ENCODE data around the gene CPA3.

- TF ChIP-seq POLR2A (IDR thresholded peaks at IDR 0.05) (no peak), POLR2AphosphoS5 (IDR thresholded peaks at IDR 0.05) (no peak)
Measured at GRCh38 chr3:148906667-148907066, 41.6 kb downstream of the CPA3 start.

Data from gastroesophageal sphincter (tissue), 2 donors.